Measurements from ENCODE around the gene RDH5. TPM values are rescaled to one million over a fixed set of nuclear protein-coding genes. Genes with fewer than 3 reads are reported as not detected.
"Not testable (repeated sequence)": the region's sequence is repeated elsewhere in the genome, so short reads cannot be mapped to it uniquely, and the experiment has no call there.

RDH5 gene
- total RNA-seq, 1 donor, result 1.9 TPM

- DNase-seq (ENCODE audit: low read depth in 2 of 3, low spot score in 2 of 3), result peak in 2 of 3 donors; percentile 60 to 67
Measured at GRCh38 chr12:55743406-55744339, 23.5 kb downstream of the RDH5 start.

- no peak for DNase-seq (ENCODE audit: low read depth in 2 of 3, low spot score in 2 of 3)
Measured at GRCh38 chr12:55744340-55745030, 24.3 kb downstream of the RDH5 start.

- no peak for DNase-seq (ENCODE audit: low read depth in 2 of 3, low spot score in 2 of 3)
Measured at GRCh38 chr12:55745361-55746173, 25.4 kb downstream of the RDH5 start.

GRCh38 chr12:55746174-55746912 is 26.1 kb downstream of the RDH5 start:
- no peak for DNase-seq (ENCODE audit: low read depth in 2 of 3, low spot score in 2 of 3)

GRCh38 chr12:55746913-55747231 is 26.7 kb downstream of the RDH5 start:
- DNase-seq (ENCODE audit: low read depth in 2 of 3, low spot score in 2 of 3), result no peak

GRCh38 chr12:55748230-55748993 is 28.2 kb downstream of the RDH5 start:
- DNase-seq (ENCODE audit: low read depth in 2 of 3, low spot score in 2 of 3), result no peak

GRCh38 chr12:55755246-55755645 is 35.1 kb downstream of the RDH5 start:
- DNase-seq (ENCODE audit: low read depth in 2 of 3, low spot score in 2 of 3), result no peak

GRCh38 chr12:55757701-55758100 is 37.5 kb downstream of the RDH5 start:
- DNase-seq (ENCODE audit: low read depth in 2 of 3, low spot score in 2 of 3), result no peak

- DNase-seq (ENCODE audit: low read depth in 2 of 3, low spot score in 2 of 3), result not testable (repeated sequence)
Measured at GRCh38 chr12:55758575-55758974, 38.4 kb downstream of the RDH5 start.

- no peak for DNase-seq (ENCODE audit: low read depth in 2 of 3, low spot score in 2 of 3)
Measured at GRCh38 chr12:55760663-55761062, 40.5 kb downstream of the RDH5 start.

GRCh38 chr12:55762646-55763045 is 42.5 kb downstream of the RDH5 start:
- DNase-seq (ENCODE audit: low read depth in 2 of 3, low spot score in 2 of 3), result no peak

GRCh38 chr12:55765736-55766290 is 45.6 kb downstream of the RDH5 start:
- DNase-seq (ENCODE audit: low read depth in 2 of 3, low spot score in 2 of 3), result no peak

GRCh38 chr12:55767156-55767555 is 47.0 kb downstream of the RDH5 start:
- no peak for DNase-seq (ENCODE audit: low read depth in 2 of 3, low spot score in 2 of 3)

- DNase-seq (ENCODE audit: low read depth in 2 of 3, low spot score in 2 of 3), result no peak
Measured at GRCh38 chr12:55771736-55772135, 51.5 kb downstream of the RDH5 start.

Small RNAs within 50 kb of the gene (small RNA-seq; reads per million reads assigned to genes)
- not detected for gene AC009779.1
- gene RF00017, result not detected

Other genes starting within 250 kb of the RDH5 start
- not detected for gene OR6C68, start 228.0 kb upstream of the RDH5 start, total RNA-seq
- not detected for gene OR6C4, start 170.8 kb upstream of the RDH5 start, total RNA-seq
- gene OR2AP1, start 147.9 kb upstream of the RDH5 start, total RNA-seq, result not detected
- not detected for gene OR10P1, start 83.5 kb upstream of the RDH5 start, total RNA-seq
- gene ITGA7, start 12.5 kb upstream of the RDH5 start, total RNA-seq, result 1.1 TPM
- gene BLOC1S1, start 4.3 kb upstream of the RDH5 start, total RNA-seq, result 47.1 TPM
- 251 TPM for gene CD63, start 8.6 kb downstream of the RDH5 start, total RNA-seq
- 17.5 TPM for gene GDF11, start 22.7 kb downstream of the RDH5 start, total RNA-seq
- 23.2 TPM for gene SARNP, start 97.3 kb downstream of the RDH5 start, total RNA-seq
- 14.8 TPM for gene ORMDL2, start 97.6 kb downstream of the RDH5 start, total RNA-seq
- gene DNAJC14, start 109.2 kb downstream of the RDH5 start, total RNA-seq, result 54.9 TPM
- gene MMP19, start 122.5 kb downstream of the RDH5 start, total RNA-seq, result 0.27 TPM
- 18.0 TPM for gene PYM1, start 207.5 kb downstream of the RDH5 start, total RNA-seq
- 53.6 TPM for gene DGKA, start 210.8 kb downstream of the RDH5 start, total RNA-seq
- 1.3 TPM for gene PMEL, start 245.6 kb downstream of the RDH5 start, total RNA-seq
- gene CDK2, start 246.4 kb downstream of the RDH5 start, total RNA-seq, result 27.2 TPM